Peyer's patch (tissue), 4 donors: ENCODE data around the gene VAV3.

ENCODE experiments used
- CTCF ChIP-seq, 6 experiments: fragments of 450-650 bp in 4 of 6; fragments of 200-600 bp in 2 of 6; sonication (generic) in 1 of 6; IDR thresholded peaks; one replicate each; pipeline ENCODE4 v1.5.1; 2017 to 2019; ENCODE audit warnings: antibody characterized with exemption in 6 of 6, mild to moderate bottlenecking in 3 of 6, moderate library complexity in 1 of 6
- POLR2A ChIP-seq, 2 donors: fragments of 450-650 bp; IDR thresholded peaks; one replicate each; pipeline ENCODE4 v1.5.1; 2017; ENCODE audit warnings: antibody characterized with exemption in 2 of 2, mild to moderate bottlenecking in 2 of 2, moderate library complexity in 2 of 2

GRCh38 chr1:108012553-108012952 lies 47.6 kb upstream of the VAV3 start:
- no peak for TF ChIP-seq CTCF (IDR thresholded peaks at IDR 0.05)
- TF ChIP-seq POLR2A (IDR thresholded peaks at IDR 0.05): no peak
